Caco-2 (cell line): ENCODE measurements around the gene BPIFA3. TPM values are rescaled to one million over a fixed set of nuclear protein-coding genes. Genes with fewer than 3 reads are reported as not detected.

Experiments used
- BruUV-seq: library from RNA; stranded (reverse); fragments of 400-500 nt; replicated peaks from 2 replicates; lab custom pipeline; 2021; lab: Mats Ljungman, UMichigan
- CTCF ChIA-PET: fragments of 300-600 bp; sonication (Branson Sonifier 250); formaldehyde crosslinking; loops from one replicate; lab custom pipeline; 2022; ENCODE audit warnings: antibody characterized with exemption; lab: Charles Lee
- POLR2A ChIA-PET: fragments of 300-600 bp; sonication (Branson Sonifier 250); formaldehyde crosslinking; loops from one replicate; lab custom pipeline; 2022; ENCODE audit warnings: antibody characterized with exemption; lab: Charles Lee
- DNase-seq, 2 experiments: peaks; one replicate each; pipeline versions ENCODE4 v3.0.0 to v3.0.0-alpha.2; 2020 to 2022
- H3K27me3 ChIP-seq: replicated peaks from 2 replicates; pipeline ENCODE4 v1.6.0; 2011; ENCODE audit warnings: low read length; ENCODE audit not compliant: control insufficient read depth, insufficient read depth
- H3K36me3 ChIP-seq: 2 replicates; pipeline ENCODE4 v1.5.1; 2011; ENCODE audit warnings: low read length; ENCODE audit not compliant: control insufficient read depth, insufficient read depth
- H3K4me1 ChIP-seq: fragments of 250-450 bp; sonication (Bioruptor Pico); 2 replicates; pipeline ENCODE4 v1.5.1; 2020; ENCODE audit warnings: mild to moderate bottlenecking
- H3K4me3 ChIP-seq: 2 replicates; pipeline ENCODE4 v1.5.1; 2011; ENCODE audit warnings: low read depth, mild to moderate bottlenecking, control low read depth, low read length
- H3K9me3 ChIP-seq: fragments of 250-450 bp; sonication (Bioruptor Pico); 2 replicates; pipeline ENCODE4 v1.5.1; 2020; ENCODE audit warnings: mild to moderate bottlenecking, moderate library complexity
- H3K27ac Mint-ChIP-seq: one replicate; pipeline ENCODE4 v1.8.0; 2022; ENCODE audit warnings: mixed read lengths; ENCODE audit not compliant: unreplicated experiment
- H3K27me3 Mint-ChIP-seq: one replicate; pipeline ENCODE4 v1.8.0; 2022; ENCODE audit warnings: mixed read lengths; ENCODE audit not compliant: insufficient read depth, unreplicated experiment
- H3K36me3 Mint-ChIP-seq: one replicate; pipeline ENCODE4 v1.8.0; 2022; ENCODE audit warnings: mild to moderate bottlenecking, mixed read lengths; ENCODE audit not compliant: insufficient read depth, unreplicated experiment
- H3K4me1 Mint-ChIP-seq: one replicate; pipeline ENCODE4 v1.8.0; 2022; ENCODE audit warnings: low read depth, mixed read lengths; ENCODE audit not compliant: unreplicated experiment
- H3K4me3 Mint-ChIP-seq: one replicate; pipeline ENCODE4 v1.8.0; 2022; ENCODE audit warnings: mild to moderate bottlenecking, moderate library complexity, mixed read lengths; ENCODE audit not compliant: unreplicated experiment
- H3K9me3 Mint-ChIP-seq: one replicate; pipeline ENCODE4 v1.8.0; 2022; ENCODE audit warnings: mixed read lengths; ENCODE audit not compliant: unreplicated experiment
- CTCF ChIP-seq, 2 experiments: fragments of 200-600 bp in 1 of 2; IDR thresholded peaks; 1 replicate in 1 of 2; 2 replicates in 1 of 2; pipeline versions ENCODE4 v1.5.1 to v1.8.0; 2011 to 2022; ENCODE audit warnings: antibody characterized with exemption in 1 of 2, control low read depth in 1 of 2, inconsistent platforms in 1 of 2, low read depth in 1 of 2, low read length in 1 of 2, mild to moderate bottlenecking in 1 of 2, moderate library complexity in 1 of 2; ENCODE audit not compliant: insufficient read depth in 1 of 2, severe bottlenecking in 1 of 2, unreplicated experiment in 1 of 2
- intact Hi-C: fragments of 100-400 bp; cut with micrococcal nuclease; formaldehyde crosslinking; loops from one replicate; pipeline ENCODE4 v1.10.0; 2022; ENCODE audit not compliant: unreplicated experiment
- total RNA-seq: library from RNA; stranded (reverse); gene quantifications from 2 replicates; pipeline ENCODE4 v1.2.3, GENCODE V29; 2022

The BPIFA3 gene
- total RNA-seq, 1 experiment from 2014 or later, result not detected

GRCh38 chr20:33246077-33246476, 28.9 kb downstream of the BPIFA3 start:
- peaks cover 17% of the 10 kb centered on the region for H3K27me3 Mint-ChIP-seq
- intact Hi-C loops, result no loop called here

GRCh38 chr20:33249456-33249855, 32.3 kb downstream of the BPIFA3 start:
- no peak for TF ChIP-seq CTCF (IDR thresholded peaks at IDR 0.05; ENCODE audit: insufficient read depth in 1 of 2, low read depth in 1 of 2, low read length in 1 of 2, severe bottlenecking in 1 of 2, unreplicated experiment in 1 of 2)
- Mint-ChIP-seq H3K27ac (no peak overlapping the region), H3K36me3 (no peaks in the 10 kb centered on the region), H3K27me3 (peaks cover 10% of the 10 kb centered on the region), H3K9me3 (no peaks in the 10 kb centered on the region), H3K4me3 (no peak overlapping the region), H3K4me1 (no peaks in the 10 kb centered on the region)
- DNase-seq, result no peak
- Histone ChIP-seq H3K4me3 (no peak overlapping the region), H3K9me3 (no peaks in the 10 kb centered on the region), H3K27me3 (no peaks in the 10 kb centered on the region), H3K36me3 (no peaks in the 10 kb centered on the region), H3K4me1 (no peaks in the 10 kb centered on the region)
- POLR2A ChIA-PET, result no interaction called here
- BruUV-seq, result no TSS peak
- intact Hi-C loops, result no loop called here
- CTCF ChIA-PET, result interaction anchor here (0.8 kb wide), 1 partner anchor 13 kb away, joined by 4 read pairs; no protein-coding TSS in a partner anchor

More at GRCh38 chr20:33246077-33246476, 28.9 kb downstream of the BPIFA3 start:
- Mint-ChIP-seq H3K4me1 (no peaks in the 10 kb centered on the region), H3K27ac (no peak overlapping the region), H3K36me3 (no peaks in the 10 kb centered on the region), H3K9me3 (no peaks in the 10 kb centered on the region), H3K4me3 (no peak overlapping the region)
- no peaks in the 10 kb centered on the region for H3K9me3 ChIP-seq
- no TSS peak for BruUV-seq
- TF ChIP-seq CTCF (IDR thresholded peaks at IDR 0.05; ENCODE audit: insufficient read depth in 1 of 2, low read depth in 1 of 2, low read length in 1 of 2, severe bottlenecking in 1 of 2, unreplicated experiment in 1 of 2), result no peak
- DNase-seq, result no peak
- H3K4me3 ChIP-seq, result no peak overlapping the region
- H3K4me1 ChIP-seq, result no peaks in the 10 kb centered on the region
- no peaks in the 10 kb centered on the region for H3K27me3 ChIP-seq
- POLR2A ChIA-PET, result no interaction called here
- CTCF ChIA-PET, result no interaction called here
- no peaks in the 10 kb centered on the region for H3K36me3 ChIP-seq

GRCh38 chr20:33250666-33251065, 33.5 kb downstream of the BPIFA3 start:
- H3K36me3 ChIP-seq, result no peaks in the 10 kb centered on the region
- peaks cover 8% of the 10 kb centered on the region for H3K27me3 Mint-ChIP-seq
- H3K4me1 ChIP-seq, result no peaks in the 10 kb centered on the region
- H3K27me3 ChIP-seq, result no peaks in the 10 kb centered on the region
- H3K9me3 ChIP-seq, result no peaks in the 10 kb centered on the region
- CTCF ChIA-PET, result interaction anchor here (0.6 kb wide), 1 partner anchor 210 kb away, joined by 3 read pairs; no protein-coding TSS in a partner anchor
- H3K4me3 Mint-ChIP-seq, result no peak overlapping the region
- no TSS peak for BruUV-seq
- POLR2A ChIA-PET, result no interaction called here
- no peak overlapping the region for H3K27ac Mint-ChIP-seq
- H3K9me3 Mint-ChIP-seq, result no peaks in the 10 kb centered on the region
- no peak overlapping the region for H3K4me3 ChIP-seq
- intact Hi-C loops, result no loop called here
- no peaks in the 10 kb centered on the region for H3K4me1 Mint-ChIP-seq
- TF ChIP-seq CTCF (IDR thresholded peaks at IDR 0.05; ENCODE audit: insufficient read depth in 1 of 2, low read depth in 1 of 2, low read length in 1 of 2, severe bottlenecking in 1 of 2, unreplicated experiment in 1 of 2), result no peak
- no peak for DNase-seq
- no peaks in the 10 kb centered on the region for H3K36me3 Mint-ChIP-seq
